ENCODE data around the gene C6.
"Not testable (repeated sequence)": the region's sequence is repeated elsewhere in the genome, so short reads cannot be mapped to it uniquely, and the experiment has no call there.

The C6 gene

GRCh38 chr5:41196197-41196596 is 17.1 kb downstream of the C6 start:
- DNase-seq, result no peak

GRCh38 chr5:41195228-41195627 is 18.1 kb downstream of the C6 start:
- DNase-seq, result no peak

- no peak for DNase-seq
Observed at GRCh38 chr5:41194339-41194738, 19.0 kb downstream of the C6 start.

- DNase-seq, result no peak
Observed at GRCh38 chr5:41193456-41194205, 19.7 kb downstream of the C6 start.

GRCh38 chr5:41191249-41191648 is 22.1 kb downstream of the C6 start:
- DNase-seq, result no peak

GRCh38 chr5:41186143-41186542 is 27.2 kb downstream of the C6 start:
- no peak for DNase-seq

GRCh38 chr5:41183331-41183730 is 30.0 kb downstream of the C6 start:
- DNase-seq, result not testable (repeated sequence)

- no peak for DNase-seq
Observed at GRCh38 chr5:41182666-41183065, 30.7 kb downstream of the C6 start.

GRCh38 chr5:41181691-41182564 is 31.4 kb downstream of the C6 start:
- DNase-seq, result no peak

- DNase-seq, result no peak
Observed at GRCh38 chr5:41176952-41177351, 36.4 kb downstream of the C6 start.

- no peak for DNase-seq
Observed at GRCh38 chr5:41172012-41172411, 41.3 kb downstream of the C6 start.

GRCh38 chr5:41161271-41161670 is 52.1 kb downstream of the C6 start:
- no peak for DNase-seq

- no peak for DNase-seq
Observed at GRCh38 chr5:41157272-41157894, 55.9 kb downstream of the C6 start.

GRCh38 chr5:41156739-41157138 is 56.6 kb downstream of the C6 start:
- no peak for DNase-seq

- DNase-seq, result no peak
Observed at GRCh38 chr5:41154491-41154890, 58.8 kb downstream of the C6 start.

GRCh38 chr5:41151564-41151963 is 61.8 kb downstream of the C6 start:
- DNase-seq, result no peak

GRCh38 chr5:41148448-41148847 is 64.9 kb downstream of the C6 start:
- DNase-seq, result no peak

GRCh38 chr5:41145306-41145705 is 68.0 kb downstream of the C6 start:
- no peak for DNase-seq

GRCh38 chr5:41143131-41143901 is 70.0 kb downstream of the C6 start:
- no peak for DNase-seq

- no peak for DNase-seq
Observed at GRCh38 chr5:41127967-41128690, 85.2 kb downstream of the C6 start.

GRCh38 chr5:41122459-41122858 is 90.9 kb downstream of the C6 start:
- DNase-seq, result no peak

GRCh38 chr5:41120600-41120999 is 92.7 kb downstream of the C6 start:
- no peak for DNase-seq
